Measurements from ENCODE around the gene CHP1.
"Not testable (repeated sequence)": the region's sequence is repeated elsewhere in the genome, so short reads cannot be mapped to it uniquely, and the experiment has no call there.

The CHP1 gene

DNA sequence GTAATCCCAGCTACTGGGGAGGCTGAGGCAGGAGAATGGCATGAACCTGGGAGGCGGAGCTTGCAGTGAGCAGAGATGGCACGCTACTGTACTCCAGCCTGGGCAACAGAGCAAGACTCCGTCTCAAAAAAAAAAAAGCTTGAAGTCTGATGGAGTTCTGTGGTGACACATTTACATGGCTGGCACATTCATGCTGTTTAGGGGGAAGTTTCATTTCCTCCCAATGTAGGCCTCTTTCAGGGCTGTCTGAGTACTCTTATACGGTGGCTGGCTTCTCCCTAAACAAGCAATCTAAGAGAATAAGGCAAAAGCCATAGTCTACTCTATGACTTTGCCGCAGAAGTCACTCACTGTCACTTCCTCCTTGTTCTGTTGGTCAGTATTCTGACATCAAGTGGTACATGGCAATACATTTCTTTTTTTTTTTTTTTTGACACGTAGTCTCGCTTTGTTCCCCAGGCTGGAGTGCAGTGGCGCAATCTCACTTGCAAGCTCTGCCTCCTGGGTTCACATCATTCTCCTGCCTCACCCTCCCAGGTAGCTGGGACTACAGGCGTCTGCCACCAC, 60.1 kb downstream of the CHP1 start:
- DNase-seq (ENCODE audit: low read depth, low spot score) = no peak

DNA sequence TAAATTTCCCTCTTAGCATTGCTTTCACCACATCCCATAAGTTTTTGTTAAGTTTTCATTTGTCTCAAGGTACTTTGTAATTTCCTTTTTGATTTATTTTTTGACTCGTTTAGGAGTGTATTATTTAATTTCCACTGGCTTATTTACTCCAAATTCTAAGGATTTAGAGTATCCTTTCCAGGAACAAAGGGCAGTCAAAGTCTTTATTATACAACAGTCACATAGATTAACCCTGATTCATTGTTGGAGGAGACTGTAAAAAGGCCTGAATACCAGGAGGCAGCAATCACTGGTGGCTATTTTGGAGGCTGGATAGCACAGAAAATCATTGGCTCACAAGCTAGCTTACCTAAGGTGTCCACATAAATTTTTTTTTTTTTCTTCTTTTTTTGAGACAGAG, 61.5 kb downstream of the CHP1 start:
- DNase-seq (ENCODE audit: low read depth, low spot score) = no peak

DNA sequence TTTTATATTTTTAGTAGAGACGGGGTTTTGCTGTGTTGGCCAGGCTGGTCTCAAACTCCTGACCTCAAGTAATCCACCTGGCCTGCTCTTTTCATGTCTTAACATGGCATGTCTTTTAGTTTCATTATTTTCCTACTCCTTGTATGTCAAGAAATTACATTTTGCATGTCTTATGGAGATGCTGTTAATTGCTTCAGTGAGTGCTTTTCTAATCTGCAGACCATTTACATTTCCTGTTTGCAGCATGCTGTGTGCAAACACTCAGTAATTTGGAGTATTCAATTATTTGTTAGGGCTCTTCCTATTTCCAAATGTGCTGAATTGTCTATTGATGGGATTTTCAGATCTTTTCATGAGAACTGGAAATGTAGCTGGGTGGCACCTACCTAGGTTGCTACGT, 70.1 kb downstream of the CHP1 start:
- DNase-seq (ENCODE audit: low read depth, low spot score) = not testable (repeated sequence)

DNA sequence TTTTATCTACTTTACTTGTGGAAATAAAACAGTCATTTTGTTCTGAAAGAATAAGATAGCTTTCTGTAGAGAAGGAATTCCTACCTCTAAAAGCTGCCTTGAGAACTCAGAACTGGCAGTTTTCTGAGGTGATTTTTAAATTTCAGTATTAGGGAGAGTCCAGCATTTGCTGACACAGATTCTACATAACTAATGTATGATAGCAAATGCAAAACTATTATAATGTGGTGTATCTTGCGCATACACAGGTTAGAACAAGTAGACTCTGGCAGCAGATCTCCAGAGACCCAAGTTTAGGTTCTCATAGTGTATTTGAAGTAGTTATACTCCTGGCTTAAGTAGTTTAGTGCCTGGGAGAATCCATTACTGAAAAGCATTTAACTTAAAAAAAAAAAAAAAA, 70.5 kb downstream of the CHP1 start:
- DNase-seq (ENCODE audit: low read depth, low spot score) = no peak

DNA sequence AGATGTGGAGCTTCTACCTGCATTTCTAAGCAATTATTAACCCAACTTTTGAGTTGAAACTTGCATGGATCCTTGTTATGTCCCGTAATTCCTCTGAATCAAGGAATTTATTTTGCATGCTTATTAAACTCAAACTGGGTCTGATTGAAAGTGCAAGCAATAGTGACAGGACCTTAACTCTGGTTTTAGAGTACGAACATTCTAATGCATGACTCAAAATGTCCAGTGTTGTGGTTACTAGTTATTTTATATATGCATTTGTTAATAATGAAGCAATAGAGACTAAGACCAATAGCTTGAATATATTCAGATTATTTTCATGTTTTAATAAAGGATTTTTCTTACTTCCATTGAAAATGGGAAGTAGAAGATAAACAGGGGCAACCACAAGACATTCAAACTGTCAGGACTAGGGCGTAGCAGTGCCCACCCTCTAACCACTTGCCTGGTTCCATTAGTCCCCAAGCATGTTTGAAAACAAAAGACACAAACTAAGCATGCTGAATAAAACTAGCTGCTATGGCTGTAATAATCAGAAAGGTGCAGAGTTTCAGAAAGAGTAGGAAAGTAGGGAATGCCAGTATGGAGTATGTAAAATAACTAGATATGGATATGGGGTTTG, 73.2 kb downstream of the CHP1 start:
- no peak for DNase-seq (ENCODE audit: low read depth, low spot score)

DNA sequence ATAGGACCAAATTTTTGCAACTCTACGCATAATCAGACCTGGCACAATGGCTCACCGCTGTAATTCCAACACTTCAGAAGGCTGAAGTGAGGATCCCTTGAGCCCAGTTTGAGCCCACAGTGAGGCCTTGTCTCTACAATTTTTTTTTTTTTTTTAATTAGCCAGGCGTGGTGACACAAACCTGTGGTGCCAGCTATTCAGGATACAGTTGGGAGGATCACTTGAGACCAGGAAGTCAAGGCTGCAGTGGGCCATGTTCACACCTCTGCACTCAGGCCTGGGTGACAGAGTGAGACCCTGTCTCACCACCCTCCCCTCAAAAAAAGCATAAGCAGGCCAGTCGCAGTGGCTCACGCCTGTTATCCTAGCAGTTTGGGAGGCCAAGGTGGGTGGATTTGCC, 76.6 kb downstream of the CHP1 start:
- no peak for DNase-seq (ENCODE audit: low read depth, low spot score)

DNA sequence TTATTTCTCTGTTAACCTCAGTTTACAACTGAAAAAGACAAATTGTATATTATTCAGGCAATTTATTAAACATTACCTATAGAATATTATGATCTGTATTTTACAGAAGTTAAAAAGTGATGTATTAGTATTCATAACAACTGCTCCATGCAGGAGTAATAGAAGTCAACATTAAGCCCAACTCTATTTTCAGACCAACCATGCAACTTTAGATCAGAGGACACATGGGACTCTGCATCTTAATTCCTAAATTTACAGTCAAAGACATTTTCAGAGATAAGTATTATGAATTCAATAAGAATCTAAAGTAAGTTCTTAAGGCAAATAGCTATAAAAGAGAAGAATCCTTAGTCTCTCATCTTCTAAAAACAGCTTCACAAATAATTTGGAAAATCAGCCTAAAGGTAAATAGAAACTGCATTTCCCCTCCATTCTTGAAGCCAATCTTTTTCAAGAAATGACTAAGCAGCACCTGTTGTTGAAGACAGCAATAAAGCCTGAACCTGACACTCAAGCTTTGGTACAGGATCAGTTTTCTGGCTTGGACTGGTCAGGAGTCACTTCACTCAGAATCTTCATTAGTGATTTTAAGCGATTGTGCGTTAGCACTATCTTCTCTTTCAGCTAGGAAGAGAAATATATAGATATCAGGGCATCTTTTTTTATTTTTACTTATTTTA, 78.3 kb downstream of the CHP1 start:
- DNase-seq (ENCODE audit: low read depth, low spot score) = no peak

DNA sequence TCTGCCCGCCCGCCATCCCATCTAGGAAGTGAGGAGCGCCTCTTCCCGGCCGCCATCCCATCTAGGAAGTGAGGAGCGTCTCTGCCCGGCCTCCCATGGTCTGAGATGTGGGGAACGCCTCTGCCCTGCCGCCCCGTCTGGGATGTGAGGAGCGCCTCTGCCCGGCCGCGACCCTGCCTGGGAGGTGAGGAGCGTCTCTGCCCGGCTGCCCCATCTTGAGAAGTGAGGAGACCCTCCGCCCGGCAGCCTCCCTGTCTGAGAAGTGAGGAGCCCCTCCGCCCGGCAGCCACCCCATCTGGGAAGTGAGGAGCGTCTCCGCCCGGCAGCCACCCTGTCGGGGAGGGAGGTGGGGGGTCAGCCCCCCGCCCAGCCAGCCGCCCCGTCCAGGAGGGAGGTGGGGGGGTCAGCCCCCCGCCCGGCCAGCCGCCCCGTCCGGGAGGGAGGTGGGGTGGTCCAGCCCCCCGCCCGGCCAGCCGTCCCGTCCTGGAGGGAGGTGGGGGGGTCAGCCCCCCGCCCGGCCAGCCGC, 89.8 kb downstream of the CHP1 start:
- DNase-seq (ENCODE audit: low read depth, low spot score) = not testable (repeated sequence)

DNA sequence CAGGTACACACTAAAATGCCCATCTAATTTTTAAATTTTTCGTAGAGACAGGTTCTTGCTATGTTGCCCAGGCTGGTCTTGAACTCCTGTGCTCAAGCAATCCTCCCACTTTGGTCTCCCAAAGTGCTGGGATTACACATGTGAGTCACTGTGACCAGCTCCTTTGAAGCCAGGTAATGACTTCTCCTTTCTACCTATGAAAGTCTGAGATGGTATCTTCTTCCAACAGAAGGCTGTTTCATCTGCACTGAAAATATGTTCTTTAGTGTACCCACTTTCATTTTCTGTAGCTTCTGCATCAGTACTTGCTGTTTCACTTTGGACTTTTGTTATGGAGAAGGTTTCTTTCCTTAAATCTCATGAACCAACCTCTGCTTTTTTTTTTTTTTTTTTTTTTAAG, 92.5 kb downstream of the CHP1 start:
- no peak for DNase-seq (ENCODE audit: low read depth, low spot score)

DNA sequence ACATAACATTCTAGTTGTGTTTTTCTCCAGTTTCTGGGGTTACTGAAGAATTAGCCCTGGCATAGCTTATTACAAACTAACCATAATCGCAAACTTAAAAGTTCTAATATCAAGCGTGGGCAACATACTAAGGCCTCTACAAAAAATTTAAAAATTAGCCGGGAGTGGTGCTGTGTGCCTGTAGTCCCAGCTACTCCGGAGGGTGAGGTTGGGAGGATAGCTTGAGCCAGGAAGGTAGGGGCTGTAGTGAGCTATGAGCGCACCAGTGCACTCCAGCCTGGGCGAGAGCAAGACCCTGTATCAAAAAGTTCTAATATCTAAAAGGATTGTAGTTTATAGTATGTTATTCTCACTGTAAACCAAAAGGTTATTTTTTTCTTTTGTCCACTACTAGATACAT, 100.2 kb downstream of the CHP1 start:
- DNase-seq (ENCODE audit: low read depth, low spot score) = no peak

All from activated CD4-positive, CD25-positive, alpha-beta regulatory T cell treated with anti-CD3 and anti-CD28 coated beads, Interleukin-2, amount 50 U/mL, for 16 hours (primary cell).